PC-9 (cell line): Measurements from ENCODE around the gene TUBGCP2.

Experiments used
- CTCF ChIP-seq: fragments of 200-600 bp; sonication (generic); conservative IDR thresholded peaks from 2 replicates; pipeline ENCODE4 v1.6.1; 2017; ENCODE audit warnings: mixed run types, antibody characterized with exemption, mild to moderate bottlenecking, moderate library complexity
- EZH2 ChIP-seq: fragments of 200-600 bp; sonication (generic); IDR thresholded peaks from 2 replicates; pipeline ENCODE4 v1.8.0; 2017; ENCODE audit warnings: antibody characterized with exemption, low read depth

- no peak for TF ChIP-seq CTCF
- no peak for TF ChIP-seq EZH2
Measured at GRCh38 chr10:133342942-133343341, 34.3 kb upstream of the TUBGCP2 start.
